GM10266 (cell line): ENCODE measurements around the gene ATP6V1C2.
"Not testable (repeated sequence)": the region's sequence is repeated elsewhere in the genome, so short reads cannot be mapped to it uniquely, and the experiment has no call there.

Source experiments
- DNase-seq: peaks from one replicate; pipeline ENCODE4 v3.0.0; 2012; ENCODE audit errors: extremely low spot score
- CTCF ChIP-seq: IDR thresholded peaks from 2 replicates; pipeline ENCODE4 v1.5.1; 2012; ENCODE audit warnings: mild to moderate bottlenecking, low read depth; ENCODE audit not compliant: control insufficient read depth, insufficient read depth; ENCODE audit errors: missing control alignments

The ATP6V1C2 gene

GRCh38 chr2:10814142-10814541, 92.7 kb downstream of the ATP6V1C2 start:
- DNase-seq = no peak

GRCh38 chr2:10814571-10815331, 93.3 kb downstream of the ATP6V1C2 start:
- TF ChIP-seq CTCF = no peak
- DNase-seq = no peak

More at GRCh38 chr2:10814142-10814541, 92.7 kb downstream of the ATP6V1C2 start:
- TF ChIP-seq CTCF = no peak

- no peak for DNase-seq
- TF ChIP-seq CTCF = no peak
Observed at GRCh38 chr2:10817413-10817812, 96.0 kb downstream of the ATP6V1C2 start.

- not testable (repeated sequence) for DNase-seq
Observed at GRCh38 chr2:10818305-10818704, 96.9 kb downstream of the ATP6V1C2 start.

- no peak for DNase-seq
- TF ChIP-seq CTCF = no peak
Observed at GRCh38 chr2:10818984-10819383, 97.6 kb downstream of the ATP6V1C2 start.

GRCh38 chr2:10819714-10820314, 98.4 kb downstream of the ATP6V1C2 start:
- no peak for DNase-seq
- TF ChIP-seq CTCF = no peak

- no peak for TF ChIP-seq CTCF
- no peak for DNase-seq
Observed at GRCh38 chr2:10820562-10820961, 99.1 kb downstream of the ATP6V1C2 start.
